ENCODE measurements around the gene MIF4GD.
"Not testable (repeated sequence)": the region's sequence is repeated elsewhere in the genome, so short reads cannot be mapped to it uniquely, and the experiment has no call there.

Gene MIF4GD

GRCh38 chr17:75260641-75261335 lies 10.2 kb downstream of the MIF4GD start:
- peak in 1 of 2 experiments; percentile 45 for DNase-seq (ENCODE audit: low read depth in 2 of 2)

- DNase-seq (ENCODE audit: low read depth in 2 of 2) = not testable (repeated sequence)
Observed at GRCh38 chr17:75257228-75257627, 13.8 kb downstream of the MIF4GD start.

GRCh38 chr17:75255954-75256698 lies 14.9 kb downstream of the MIF4GD start:
- DNase-seq (ENCODE audit: low read depth in 2 of 2) = not testable (repeated sequence)

- DNase-seq (ENCODE audit: low read depth in 2 of 2) = no peak
Observed at GRCh38 chr17:75252039-75252816, 18.8 kb downstream of the MIF4GD start.

GRCh38 chr17:75250009-75250471 lies 21.0 kb downstream of the MIF4GD start:
- DNase-seq (ENCODE audit: low read depth in 2 of 2) = peak; percentile 72 to 84

- no peak for DNase-seq (ENCODE audit: low read depth in 2 of 2)
Observed at GRCh38 chr17:75249564-75249963, 21.5 kb downstream of the MIF4GD start.

GRCh38 chr17:75246404-75246803 lies 24.6 kb downstream of the MIF4GD start:
- DNase-seq (ENCODE audit: low read depth in 2 of 2) = no peak

- DNase-seq (ENCODE audit: low read depth in 2 of 2) = no peak
Observed at GRCh38 chr17:75245011-75245410, 26.0 kb downstream of the MIF4GD start.

GRCh38 chr17:75244133-75244866 lies 26.7 kb downstream of the MIF4GD start:
- no peak for DNase-seq (ENCODE audit: low read depth in 2 of 2)

GRCh38 chr17:75242461-75243042 lies 28.5 kb downstream of the MIF4GD start:
- DNase-seq (ENCODE audit: low read depth in 2 of 2) = peak in 1 of 2 experiments; percentile 21

- no peak for DNase-seq (ENCODE audit: low read depth in 2 of 2)
Observed at GRCh38 chr17:75241996-75242460, 29.0 kb downstream of the MIF4GD start.

- DNase-seq (ENCODE audit: low read depth in 2 of 2) = no peak
Observed at GRCh38 chr17:75241502-75241901, 29.5 kb downstream of the MIF4GD start.

GRCh38 chr17:75241143-75241430 lies 29.9 kb downstream of the MIF4GD start:
- DNase-seq (ENCODE audit: low read depth in 2 of 2) = no peak

- peak in 1 of 2 experiments; percentile 39 for DNase-seq (ENCODE audit: low read depth in 2 of 2)
Observed at GRCh38 chr17:75240394-75241142, 30.5 kb downstream of the MIF4GD start.

GRCh38 chr17:75239778-75240393 lies 31.1 kb downstream of the MIF4GD start:
- DNase-seq (ENCODE audit: low read depth in 2 of 2) = no peak

GRCh38 chr17:75239214-75239613 lies 31.8 kb downstream of the MIF4GD start:
- DNase-seq (ENCODE audit: low read depth in 2 of 2) = no peak

- DNase-seq (ENCODE audit: low read depth in 2 of 2) = peak; percentile 39 to 41
Observed at GRCh38 chr17:75238684-75239191, 32.3 kb downstream of the MIF4GD start.

GRCh38 chr17:75238020-75238580 lies 32.9 kb downstream of the MIF4GD start:
- no peak for DNase-seq (ENCODE audit: low read depth in 2 of 2)
